ENCODE results near the gene MOB2. TPM values are rescaled to one million over a fixed set of nuclear protein-coding genes. Genes with fewer than 3 reads are reported as not detected.

The MOB2 gene
- total and polyA plus RNA-seq, 2 of the 13 experiments (the other 11 are each of a cell fraction or from before 2014, with no cell fraction given) = 21.8 to 27.7 TPM

- TF ChIP-seq ZBTB40 (IDR thresholded peaks at IDR 0.05) = no peak
- no peak for TF ChIP-seq ZBTB40 (CRISPR knock-in tag; IDR thresholded peaks at IDR 0.05)
Measured at GRCh38 chr11:1480191-1480554, 6.4 kb downstream of the MOB2 start (continued).

DNA sequence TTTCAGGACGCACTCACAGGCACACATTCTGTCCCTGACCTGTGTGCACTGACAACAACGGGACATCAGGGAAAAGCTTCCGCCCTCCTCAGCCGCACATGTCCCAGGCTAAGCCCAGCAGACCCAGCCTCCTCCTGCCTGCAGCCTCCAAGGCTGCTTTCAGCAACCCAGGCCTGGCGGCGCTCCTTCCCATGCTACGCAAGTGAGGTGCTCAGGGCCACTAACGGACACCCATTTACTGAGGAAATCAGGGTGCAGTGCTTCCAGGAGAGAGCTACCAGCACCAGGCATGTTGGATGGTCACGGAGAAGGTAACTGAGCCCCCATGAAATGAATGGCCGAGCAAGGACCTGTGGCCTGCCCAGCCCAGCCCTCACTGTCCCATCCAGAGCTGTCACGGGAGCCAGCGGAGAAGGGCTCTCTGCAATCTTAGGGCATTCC, 6.9 kb downstream of the MOB2 start:
- BruUV-seq (replicated peaks) = no TSS peak
- H3K4me2 ChIP-seq (ENCODE audit: low read depth, low read length) = no peak overlapping the region
- peaks cover 14 to 29% of the 10 kb centered on the region in 2 experiments; a peak in 4 of 5 replicates for H3K36me3 ChIP-seq (replicated peaks in 1 of 2; ENCODE audit: control insufficient read depth in 1 of 2, insufficient read depth in 2 of 2, low read length in 2 of 2)
- H3K27me3 ChIP-seq (ENCODE audit: control insufficient read depth in 1 of 2, insufficient read depth in 2 of 2, low read length in 2 of 2) = no peaks in the 10 kb centered on the region
- H3K4me1 ChIP-seq (ENCODE audit: insufficient read depth, low read length) = no peaks in the 10 kb centered on the region
- ChIA-PET CTCF (ENCODE audit: low intra/inter-chr PET ratio, low total read pairs) (no interaction called here), POLR2A (no interaction called here)
- no peaks in the 10 kb centered on the region for H3K79me2 ChIP-seq (ENCODE audit: insufficient read depth, low read length)
- no peak overlapping the region for H3K27ac ChIP-seq (ENCODE audit: extremely low read length, insufficient read depth, low read length)
- intact Hi-C loops (cut with micrococcal nuclease; ENCODE audit: unreplicated experiment) (no loop called here), in situ Hi-C loops (cut with HindIII; ENCODE audit: extremely low pct_ligation_motif_present, low pct_unique_long_range_greater_than_20kb) (no loop called here)
- H2AFZ ChIP-seq (ENCODE audit: low read length) = no peak overlapping the region
- peaks cover 2% of the 10 kb centered on the region; the same call in 1 of the 2 replicates for H4K20me1 ChIP-seq (ENCODE audit: insufficient read depth, low read length)
- no peak for DNase-seq (ENCODE audit: low spot score)
- no peak overlapping the region for H3K4me3 ChIP-seq (replicated peaks in 1 of 3; ENCODE audit: insufficient read depth in 1 of 3, low read depth in 2 of 3, low read length in 3 of 3)
- no peak for ATAC-seq
- FAIRE-seq = no peak
- 92% methylated on average over 5 of the region's 12 CpGs for WGBS (ENCODE audit: low lambda C conversion rate)
- H3K9ac ChIP-seq (ENCODE audit: insufficient read depth, low read depth, low read length) = no peak overlapping the region
- no peaks in the 10 kb centered on the region for H3K9me3 ChIP-seq (ENCODE audit: low read length)
- no peak for TF ChIP-seq NR3C1 (CRISPR knock-in tag; IDR thresholded peaks at IDR 0.05)
- TF ChIP-seq, protein P1, sequence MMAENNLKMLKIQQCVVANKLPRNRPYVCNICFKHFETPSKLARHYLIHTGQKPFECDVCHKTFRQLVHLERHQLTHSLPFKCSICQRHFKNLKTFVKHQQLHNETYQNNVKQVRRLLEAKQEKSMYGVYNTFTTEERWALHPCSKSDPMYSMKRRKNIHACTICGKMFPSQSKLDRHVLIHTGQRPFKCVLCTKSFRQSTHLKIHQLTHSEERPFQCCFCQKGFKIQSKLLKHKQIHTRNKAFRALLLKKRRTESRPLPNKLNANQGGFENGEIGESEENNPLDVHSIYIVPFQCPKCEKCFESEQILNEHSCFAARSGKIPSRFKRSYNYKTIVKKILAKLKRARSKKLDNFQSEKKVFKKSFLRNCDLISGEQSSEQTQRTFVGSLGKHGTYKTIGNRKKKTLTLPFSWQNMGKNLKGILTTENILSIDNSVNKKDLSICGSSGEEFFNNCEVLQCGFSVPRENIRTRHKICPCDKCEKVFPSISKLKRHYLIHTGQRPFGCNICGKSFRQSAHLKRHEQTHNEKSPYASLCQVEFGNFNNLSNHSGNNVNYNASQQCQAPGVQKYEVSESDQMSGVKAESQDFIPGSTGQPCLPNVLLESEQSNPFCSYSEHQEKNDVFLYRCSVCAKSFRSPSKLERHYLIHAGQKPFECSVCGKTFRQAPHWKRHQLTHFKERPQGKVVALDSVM (CRISPR knock-in tag; IDR thresholded peaks at IDR 0.05) = no peak
- TF ChIP-seq ZIK1 (CRISPR knock-in tag; IDR thresholded peaks at IDR 0.05; ENCODE audit: borderline replicate concordance, low read depth) = no peak
- no peak for TF ChIP-seq ZNF570 (CRISPR knock-in tag; IDR thresholded peaks at IDR 0.05; ENCODE audit: borderline replicate concordance)
- TF ChIP-seq NAIF1 (CRISPR knock-in tag; IDR thresholded peaks at IDR 0.05; ENCODE audit: borderline replicate concordance) = no peak
- TF ChIP-seq GABPA (IDR thresholded peaks at IDR 0.05; ENCODE audit: low read depth, low read length) = no peak
- TF ChIP-seq GABPA (CRISPR knock-in tag; IDR thresholded peaks at IDR 0.05; ENCODE audit: low read depth) = no peak
- no peak for TF ChIP-seq ZNF383 (CRISPR knock-in tag; IDR thresholded peaks at IDR 0.05; ENCODE audit: borderline replicate concordance)
- no peak for TF ChIP-seq RNF2 (conservative IDR thresholded peaks at IDR 0.05; ENCODE audit: low read depth)
- no peak for TF ChIP-seq DNMT3B (CRISPR knock-in tag; conservative IDR thresholded peaks at IDR 0.05)
- TF ChIP-seq CCAR2 (optimal IDR thresholded peaks at IDR 0.05; ENCODE audit: low read depth, low read length) = no peak
- TF ChIP-seq ZNF441 (CRISPR knock-in tag; IDR thresholded peaks at IDR 0.05; ENCODE audit: borderline replicate concordance) = no peak
- no peak for TF ChIP-seq MLLT10 (CRISPR knock-in tag; IDR thresholded peaks at IDR 0.05)
